ENCODE data around the gene GAPDH.
"Not testable (repeated sequence)": the region's sequence is repeated elsewhere in the genome, so short reads cannot be mapped to it uniquely, and the experiment has no call there.

Gene GAPDH

DNA sequence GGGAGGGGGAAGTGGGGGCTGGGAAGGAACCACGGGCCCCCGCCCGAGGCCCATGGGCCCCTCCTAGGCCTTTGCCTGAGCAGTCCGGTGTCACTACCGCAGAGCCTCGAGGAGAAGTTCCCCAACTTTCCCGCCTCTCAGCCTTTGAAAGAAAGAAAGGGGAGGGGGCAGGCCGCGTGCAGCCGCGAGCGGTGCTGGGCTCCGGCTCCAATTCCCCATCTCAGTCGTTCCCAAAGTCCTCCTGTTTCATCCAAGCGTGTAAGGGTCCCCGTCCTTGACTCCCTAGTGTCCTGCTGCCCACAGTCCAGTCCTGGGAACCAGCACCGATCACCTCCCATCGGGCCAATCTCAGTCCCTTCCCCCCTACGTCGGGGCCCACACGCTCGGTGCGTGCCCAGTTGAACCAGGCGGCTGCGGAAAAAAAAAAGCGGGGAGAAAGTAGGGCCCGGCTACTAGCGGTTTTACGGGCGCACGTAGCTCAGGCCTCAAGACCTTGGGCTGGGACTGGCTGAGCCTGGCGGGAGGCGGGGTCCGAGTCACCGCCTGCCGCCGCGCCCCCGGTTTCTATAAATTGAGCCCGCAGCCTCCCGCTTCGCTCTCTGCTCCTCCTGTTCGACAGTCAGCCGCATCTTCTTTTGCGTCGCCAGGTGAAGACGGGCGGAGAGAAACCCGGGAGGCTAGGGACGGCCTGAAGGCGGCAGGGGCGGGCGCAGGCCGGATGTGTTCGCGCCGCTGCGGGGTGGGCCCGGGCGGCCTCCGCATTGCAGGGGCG, at the start of gene GAPDH:
Gene GAPDH, plus strand, starts transcription at position 595 of the 772 bp plus-strand sequence. CDS start 316 bp downstream, outside the sequence.
- peak; percentile 94 to 95 for DNase-seq

DNA sequence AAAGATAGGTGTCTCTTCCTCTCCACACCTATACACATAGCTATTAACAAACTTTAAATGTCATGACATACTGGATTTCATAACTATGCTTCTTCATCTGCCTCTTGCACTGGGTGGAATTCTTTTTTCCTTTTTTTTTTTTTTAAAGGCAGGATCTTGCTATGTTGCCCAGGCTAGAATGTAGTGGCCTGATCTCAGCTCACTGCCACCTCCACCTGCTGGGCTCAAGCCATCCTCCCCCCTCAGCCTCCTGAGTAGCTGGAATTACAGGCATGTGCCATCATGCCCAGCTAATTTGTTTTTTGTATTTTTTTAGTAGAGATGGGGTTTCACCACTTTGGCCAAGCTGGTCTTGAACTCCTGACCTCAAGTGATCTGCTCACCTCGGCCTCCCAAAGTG, 46.1 kb upstream of the GAPDH start:
- no peak for DNase-seq

- no peak for DNase-seq
These were observed 44.9 kb upstream of the GAPDH start for GRCh38 chr12:6489449-6489848.

GRCh38 chr12:6490673-6491072, 43.6 kb upstream of the GAPDH start:
- not testable (repeated sequence) for DNase-seq

GRCh38 chr12:6492838-6493496, 41.4 kb upstream of the GAPDH start, which contains the start of gene MRPL51:
MRPL51 (minus strand) TSS chr12:6493262; CDS start chr12:6493136, 126 bp downstream.
- peak; percentile 83 to 88 for DNase-seq

- DNase-seq: peak; percentile 94
These were observed 40.6 kb upstream of the GAPDH start, which contains the start of gene NCAPD2 for GRCh38 chr12:6493497-6494257. NCAPD2 (plus strand) TSS chr12:6494102; CDS start chr12:6495099, 997 bp downstream.

- peak; percentile 51 to 57 for DNase-seq
These were observed 40.0 kb upstream of the GAPDH start for GRCh38 chr12:6494258-6494743.

DNA sequence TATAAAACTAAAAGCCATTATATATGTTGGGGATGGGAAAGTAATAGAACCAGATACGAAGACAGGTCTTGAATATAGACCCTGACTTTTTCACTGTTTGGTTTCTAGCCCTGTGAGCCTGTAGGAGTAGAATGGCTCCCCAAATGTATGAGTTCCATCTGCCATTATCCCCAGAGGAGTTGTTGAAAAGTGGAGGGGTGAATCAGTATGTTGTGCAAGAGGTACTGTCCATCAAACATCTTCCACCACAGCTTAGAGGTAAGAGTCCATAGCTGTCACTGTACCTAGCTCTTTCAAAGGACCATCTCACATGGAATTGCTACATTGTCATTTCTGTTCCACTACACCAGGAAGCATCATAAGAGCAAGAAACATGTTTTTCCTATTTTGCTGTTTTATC, 39.3 kb upstream of the GAPDH start:
- no peak for DNase-seq

DNA sequence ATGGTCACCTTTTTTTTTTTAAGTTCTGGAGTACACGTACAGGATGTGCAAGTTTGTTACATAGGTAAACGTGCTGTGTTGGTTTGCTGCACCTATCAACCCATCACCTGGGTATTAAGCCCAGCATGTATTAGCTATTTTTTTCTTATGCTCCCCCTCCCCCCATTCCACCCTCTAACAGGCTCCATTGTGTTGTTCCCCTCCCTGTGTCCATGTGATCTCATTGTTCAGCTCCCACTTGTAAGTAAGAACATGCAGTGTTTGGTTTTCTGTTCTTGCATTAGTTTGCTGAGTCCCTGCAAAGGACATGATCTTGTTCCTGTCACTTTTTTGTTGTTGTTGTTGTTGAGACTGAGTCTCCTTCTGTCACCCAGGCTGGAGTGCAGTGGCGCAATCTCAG, 37.0 kb upstream of the GAPDH start:
- DNase-seq: not testable (repeated sequence)

GRCh38 chr12:6500466-6500865, 33.9 kb upstream of the GAPDH start:
- DNase-seq: no peak

GRCh38 chr12:6507102-6507998, 27.0 kb upstream of the GAPDH start:
- DNase-seq: no peak

GRCh38 chr12:6508087-6508486, 26.2 kb upstream of the GAPDH start:
- DNase-seq: no peak

DNA sequence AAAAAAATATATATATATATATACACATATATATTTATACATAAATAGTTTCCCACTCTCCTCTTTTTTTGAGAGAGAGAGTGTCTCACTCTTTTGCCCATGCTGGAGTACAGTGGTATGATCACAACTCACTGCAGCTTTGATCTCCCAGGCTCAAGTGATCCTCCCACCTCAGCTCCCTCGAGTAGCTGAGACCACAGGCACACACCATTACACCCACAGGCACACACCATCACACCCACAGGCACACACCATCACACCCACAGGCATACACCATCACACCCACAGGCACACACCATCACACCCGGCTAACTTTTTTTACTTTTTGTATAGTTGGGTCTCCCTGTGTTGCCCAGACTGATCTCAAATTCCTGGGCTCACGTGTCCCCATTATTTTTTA, 14.1 kb upstream of the GAPDH start:
- no peak for DNase-seq

DNA sequence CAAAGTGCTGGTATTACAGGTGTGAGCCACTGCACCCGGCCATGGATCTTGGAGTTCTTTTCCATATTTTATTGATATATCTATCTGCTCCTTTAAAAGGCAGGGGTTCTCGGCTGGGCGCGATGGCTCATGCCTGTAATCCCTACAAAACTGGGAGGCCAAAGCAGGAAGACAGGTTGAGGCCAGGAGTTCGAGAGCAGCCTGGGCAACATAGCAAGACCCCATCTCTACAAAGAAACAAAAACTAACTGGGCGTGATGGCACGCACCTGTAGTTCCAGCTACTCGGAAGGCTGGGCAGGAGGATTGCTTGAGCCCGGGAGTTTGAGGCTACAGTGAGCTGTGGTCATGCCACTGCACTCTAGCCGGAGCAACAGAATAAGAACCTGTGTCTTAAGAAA, 12.1 kb upstream of the GAPDH start:
- no peak for DNase-seq

DNA sequence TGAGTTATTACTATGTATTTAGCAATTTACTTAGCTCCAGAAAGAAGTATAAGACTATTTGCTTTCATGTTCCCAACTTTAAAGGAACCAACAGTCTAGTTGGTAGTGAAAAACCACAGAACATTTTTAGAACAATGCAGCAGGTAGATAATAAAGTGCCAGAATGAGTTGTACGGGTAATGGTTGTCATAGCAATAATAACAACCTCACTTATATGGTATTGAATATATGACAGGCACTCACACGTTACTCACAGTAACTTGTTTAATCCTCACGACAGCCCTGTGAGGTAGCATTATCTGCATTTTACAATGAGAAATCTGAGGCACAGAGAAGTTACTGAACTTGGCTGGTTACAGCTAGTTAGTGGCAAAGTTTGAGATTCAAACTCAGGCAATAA, 10.6 kb upstream of the GAPDH start:
- no peak for DNase-seq

- DNase-seq: no peak
These were observed 9.7 kb upstream of the GAPDH start for GRCh38 chr12:6524648-6525047.

GRCh38 chr12:6526201-6526600, 8.1 kb upstream of the GAPDH start:
- no peak for DNase-seq

DNA sequence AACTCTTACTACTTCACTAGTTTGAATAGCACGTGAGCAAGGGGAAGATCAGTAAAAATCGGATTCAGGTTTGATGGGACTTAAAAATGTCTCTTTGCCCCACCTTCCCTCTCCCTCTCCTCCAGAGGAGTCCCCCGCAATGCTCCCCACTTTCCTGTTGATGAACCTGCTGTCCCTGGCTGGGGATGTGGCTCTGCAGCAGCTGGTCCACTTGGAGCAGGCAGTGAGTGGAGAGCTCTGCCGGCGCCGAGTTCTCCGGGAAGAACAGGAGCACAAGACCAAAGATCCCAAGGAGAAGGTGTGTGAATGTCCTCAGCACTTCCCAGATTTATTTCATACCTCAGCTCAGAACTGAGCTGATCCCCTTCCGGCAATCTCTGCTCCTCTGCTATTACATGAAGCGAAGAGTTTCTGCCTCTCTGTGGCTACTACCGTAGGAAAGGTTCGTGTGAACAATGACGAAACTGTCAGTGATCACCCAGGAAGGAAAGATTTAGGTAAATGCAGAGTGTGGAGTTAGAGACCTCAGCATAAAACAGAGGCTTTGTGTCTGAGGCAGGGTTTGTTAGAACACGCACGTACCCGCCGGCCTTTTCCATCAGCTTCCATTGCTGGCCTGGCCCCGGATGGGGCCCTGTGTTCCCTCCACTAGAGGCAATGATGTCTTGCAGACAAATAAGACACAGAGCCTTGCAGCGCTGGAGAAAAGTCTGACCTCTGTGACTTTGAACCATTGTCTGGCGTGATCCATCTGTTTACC, 7.4 kb upstream of the GAPDH start:
- DNase-seq: no peak

DNA sequence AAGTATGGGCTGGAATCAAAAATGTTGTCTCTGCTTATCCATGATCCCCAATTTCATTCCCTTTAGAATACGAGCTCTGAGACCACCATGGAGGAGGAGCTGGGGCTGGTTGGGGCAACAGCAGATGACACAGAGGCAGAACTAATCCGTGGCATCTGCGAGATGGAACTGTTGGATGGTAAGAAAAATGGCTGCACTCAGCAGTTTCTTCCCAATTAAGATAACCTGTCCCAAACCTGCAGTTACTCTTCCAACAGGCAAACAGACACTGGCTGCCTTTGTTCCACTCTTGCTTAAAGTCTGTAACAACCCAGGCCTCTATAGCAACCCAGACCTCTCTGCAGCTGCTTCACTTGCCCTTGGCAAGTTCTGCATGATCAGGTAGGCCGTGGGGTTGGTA, 6.6 kb upstream of the GAPDH start:
- no peak for DNase-seq

DNA sequence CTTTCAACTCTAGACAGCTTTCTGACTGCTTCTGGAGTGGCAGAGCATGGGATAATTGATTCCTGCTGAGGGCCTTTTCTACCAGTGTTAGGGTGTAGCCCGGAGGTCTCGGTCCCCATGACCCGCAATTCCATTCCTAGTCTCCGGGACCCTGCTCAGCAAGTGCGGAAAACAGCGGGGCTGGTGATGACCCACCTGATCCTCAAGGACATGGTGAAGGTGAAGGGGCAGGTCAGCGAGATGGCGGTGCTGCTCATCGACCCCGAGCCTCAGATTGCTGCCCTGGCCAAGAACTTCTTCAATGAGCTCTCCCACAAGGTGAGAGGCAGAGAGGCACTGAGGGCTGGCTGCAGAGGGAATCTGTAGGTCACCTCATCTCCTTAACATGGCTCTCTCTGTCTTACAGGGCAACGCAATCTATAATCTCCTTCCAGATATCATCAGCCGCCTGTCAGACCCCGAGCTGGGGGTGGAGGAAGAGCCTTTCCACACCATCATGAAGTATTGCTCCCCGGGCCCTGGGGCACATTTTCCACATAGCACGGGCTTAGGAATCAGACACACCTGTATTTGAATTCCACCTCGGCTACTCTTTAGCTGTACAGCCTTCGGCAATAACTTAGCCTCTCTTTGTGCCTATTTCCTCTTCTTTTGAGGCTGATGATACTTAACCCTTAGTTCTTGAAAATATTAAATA, 5.6 kb upstream of the GAPDH start:
- DNase-seq: no peak

DNA sequence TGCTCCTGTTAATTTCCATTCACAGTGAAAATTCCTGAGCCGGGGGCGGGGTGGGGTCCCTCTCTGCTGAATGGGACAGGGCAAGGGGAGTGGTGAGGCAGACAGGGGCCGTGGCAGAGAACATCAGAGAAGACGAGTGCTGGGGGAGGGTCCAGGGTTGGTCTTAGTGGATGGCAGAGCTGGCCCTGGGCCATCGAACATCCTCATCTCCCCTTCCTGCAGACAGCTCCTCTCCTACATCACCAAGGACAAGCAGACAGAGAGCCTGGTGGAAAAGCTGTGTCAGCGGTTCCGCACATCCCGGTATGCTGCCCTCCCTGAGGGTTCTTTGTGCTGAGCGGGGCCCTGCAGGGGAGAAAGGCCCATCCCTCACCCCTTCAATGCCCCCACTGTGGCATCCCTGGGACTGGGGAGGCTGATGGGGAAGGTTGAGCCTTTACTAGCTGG, 5.0 kb upstream of the GAPDH start:
- no peak for DNase-seq

Data from AML-193 (cell line).